H1 (cell line): ENCODE measurements around the gene PRR19. TPM values are rescaled to one million over a fixed set of nuclear protein-coding genes. Genes with fewer than 3 reads are reported as not detected.

ENCODE experiments used
- EGR1 ChIP-seq: IDR thresholded peaks from 2 replicates; pipeline ENCODE4 v1.6.1; 2011; ENCODE audit warnings: low read depth, low read length, borderline replicate concordance
- KDM4A ChIP-seq: IDR thresholded peaks from one replicate; pipeline ENCODE4 v1.7.1; 2012; ENCODE audit warnings: low read depth, mild to moderate bottlenecking, moderate library complexity, low read length, inconsistent platforms; ENCODE audit not compliant: severe bottlenecking
- PHF8 ChIP-seq: fragments of 200-600 bp; sonication (generic); conservative IDR thresholded peaks from 2 replicates; pipeline ENCODE4 v1.7.1; 2012; ENCODE audit warnings: low read depth, mild to moderate bottlenecking, inconsistent platforms, low read length, moderate library complexity
- SIN3A ChIP-seq, 2 experiments: IDR thresholded peaks in 1 of 2; conservative IDR thresholded peaks in 1 of 2; 2 replicates each; pipeline ENCODE4 v1.6.1; 2011 to 2012; ENCODE audit warnings: low read length in 2 of 2, improper control_type of control experiment in 1 of 2, low read depth in 1 of 2, mild to moderate bottlenecking in 1 of 2
- polyA plus RNA-seq, 7 experiments: library from polyadenylated mRNA; depleted of rRNA in 3 of 7; stranded (reverse) in 5 of 7; unstranded in 2 of 7; fragments of >200 nt in 5 of 7; fragments of 200-250 nt in 2 of 7; gene quantifications; 1 replicate in 5 of 7; 2 replicates in 1 of 7; 4 replicates in 1 of 7; pipeline versions ENCODE4 v1.2.1 to v1.2.3, GENCODE V29; 2011 to 2013; ENCODE audit warnings: missing spikeins in 2 of 7, mixed read lengths in 2 of 7
- total RNA-seq: library from RNA; stranded (reverse); fragmentation: NEBNext Ultra II Directional; extraction: Animal tissue kit (Norgen Biotek cat#: 25700); gene quantifications from 2 replicates; pipeline ENCODE4 v1.2.1, GENCODE V29; 2021
- TF ChIP-seq, protein P1 (sequence below): IDR thresholded peaks from 2 replicates; pipeline ENCODE4 v1.6.1; 2011; ENCODE audit warnings: low read length, improper control_type of control experiment

The PRR19 gene
- total and polyA plus RNA-seq, 2 of the 8 experiments (the other 6 are each of a cell fraction or from before 2014, with no cell fraction given) = 7.2 to 7.5 TPM

DNA sequence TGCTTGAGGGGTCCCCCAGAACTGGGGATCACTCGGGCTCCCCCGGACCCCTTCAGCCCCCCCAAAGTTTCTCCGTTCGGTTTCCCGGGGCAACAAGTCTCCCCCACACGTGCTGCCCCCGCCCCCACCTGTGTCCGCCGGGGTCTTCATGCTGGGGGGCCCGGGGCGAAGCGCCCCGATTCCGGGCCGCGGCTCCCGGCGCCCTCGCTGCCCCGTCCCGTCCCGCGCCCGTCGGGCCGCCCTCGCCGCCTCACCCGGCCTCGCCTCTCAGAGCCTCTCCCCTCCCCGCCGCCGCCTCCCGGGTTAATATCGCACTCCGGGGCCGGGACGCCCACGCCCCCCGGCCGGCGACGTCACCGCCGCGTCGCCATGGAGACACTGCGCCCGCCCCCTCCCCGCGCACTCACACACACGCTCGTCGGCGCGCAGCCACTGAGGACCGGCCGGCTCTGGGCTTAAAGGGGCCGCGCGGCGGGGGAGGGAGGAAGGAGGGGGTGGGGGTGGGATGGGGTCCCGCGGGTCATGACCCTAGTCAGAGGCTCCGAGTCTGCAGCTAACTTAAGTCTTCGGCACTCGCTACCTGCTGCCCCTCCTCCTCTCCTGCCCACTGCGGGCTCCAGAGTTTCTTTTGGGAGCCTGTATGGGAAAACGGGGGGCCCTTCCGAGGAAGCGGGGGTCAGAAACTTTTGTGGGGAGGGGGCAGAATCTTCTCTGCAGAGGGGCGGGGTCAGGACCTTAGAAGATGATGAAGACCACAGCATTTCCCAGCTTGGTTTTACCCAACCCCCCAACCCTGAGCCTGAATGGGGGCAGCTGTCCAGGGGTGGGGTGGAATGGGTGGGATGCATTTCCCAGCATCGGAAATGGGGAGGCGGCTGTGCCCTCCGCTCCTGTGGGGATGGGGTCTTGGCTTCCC, 46.8 kb upstream of the PRR19 start, which contains the start of gene ERF (continued):
- TF ChIP-seq, protein P1, sequence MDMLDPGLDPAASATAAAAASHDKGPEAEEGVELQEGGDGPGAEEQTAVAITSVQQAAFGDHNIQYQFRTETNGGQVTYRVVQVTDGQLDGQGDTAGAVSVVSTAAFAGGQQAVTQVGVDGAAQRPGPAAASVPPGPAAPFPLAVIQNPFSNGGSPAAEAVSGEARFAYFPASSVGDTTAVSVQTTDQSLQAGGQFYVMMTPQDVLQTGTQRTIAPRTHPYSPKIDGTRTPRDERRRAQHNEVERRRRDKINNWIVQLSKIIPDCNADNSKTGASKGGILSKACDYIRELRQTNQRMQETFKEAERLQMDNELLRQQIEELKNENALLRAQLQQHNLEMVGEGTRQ = no peak
- TF ChIP-seq SIN3A (conservative IDR thresholded peaks at IDR 0.05 in 1 of 2, IDR thresholded peaks at IDR 0.05 in 1 of 2; ENCODE audit: low read depth in 1 of 2, low read length in 2 of 2) (peak in 1 of 2 experiments; percentile 14; a peak in 1 of 4 replicates), PHF8 (peak; percentile 60), EGR1 (peak; percentile 97), KDM4A (peak; percentile 20)
- TF ChIP-seq, all 59 proteins: peak for 12
